ENCODE results near the gene PPP1R12C.

GRCh38 chr19:55115446-55116065 is 1.9 kb downstream of the PPP1R12C start:
- TF ChIP-seq EZH2 (IDR thresholded peaks at IDR 0.05; ENCODE audit: low read length, unreplicated experiment) (no peak), CTCF (conservative IDR thresholded peaks at IDR 0.05; ENCODE audit: low read depth, low read length) (no peak)
